ENCODE measurements around the gene RCL1. TPM values are rescaled to one million over a fixed set of nuclear protein-coding genes. Genes with fewer than 3 reads are reported as not detected.
"Not testable (repeated sequence)": the region's sequence is repeated elsewhere in the genome, so short reads cannot be mapped to it uniquely, and the experiment has no call there.

The RCL1 gene
- total RNA-seq, 5 donors from 2014 or later (not counting 1 experiment from before 2014, with no cell fraction given) = 22.0 to 38.7 (median 24.2) TPM

DNA sequence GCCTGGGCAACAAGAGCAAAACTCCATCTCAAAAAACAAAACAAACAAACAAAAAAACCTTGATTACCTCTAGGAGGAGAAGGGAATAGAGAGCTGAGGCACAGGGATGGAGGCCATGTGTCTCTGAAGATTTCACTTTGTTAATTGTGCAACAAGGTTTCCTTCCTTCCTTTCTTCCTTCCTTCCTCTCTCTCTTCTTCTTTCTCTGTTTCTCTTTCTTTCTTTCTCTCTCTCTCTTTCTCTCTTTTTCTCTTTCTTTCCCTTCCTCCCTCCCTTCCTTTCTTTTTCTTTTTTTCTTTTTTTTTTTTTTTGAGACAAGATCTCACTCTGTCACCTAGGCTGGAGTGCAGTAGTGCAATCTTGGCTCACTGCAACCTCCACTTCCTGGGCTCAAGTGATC is 38.2 kb upstream of the RCL1 start:
- not testable (repeated sequence) for H3K9me3 Mint-ChIP-seq; H3K27ac Mint-ChIP-seq; H3K36me3 Mint-ChIP-seq; H3K36me3 ChIP-seq (ENCODE audit: control insufficient read depth in 2 of 2, extremely low read depth in 1 of 2, insufficient read depth in 1 of 2, low read length in 1 of 2); H3K27me3 Mint-ChIP-seq; H3K4me3 Mint-ChIP-seq; H3K4me1 Mint-ChIP-seq; H3K4me3 ChIP-seq (ENCODE audit: control insufficient read depth in 1 of 2, extremely low read depth in 1 of 2, low read length in 1 of 2); H3K9me3 ChIP-seq; DNase-seq; H3K27me3 ChIP-seq (replicated peaks in 1 of 2; ENCODE audit: control insufficient read depth in 2 of 2, extremely low read depth in 1 of 2, insufficient read depth in 2 of 2, low read length in 1 of 2); ATAC-seq (replicated peaks in 1 of 4); H3K4me1 ChIP-seq (ENCODE audit: control insufficient read depth in 1 of 2, extremely low read depth in 1 of 2, insufficient read depth in 2 of 2, low read length in 2 of 2); H3K27ac ChIP-seq (ENCODE audit: low read length)
- ChIA-PET CTCF (interaction anchor here (0.5 to 1.6 kb wide), 4 partner anchors 8 to 234 kb away, joined by 3 to 10 read pairs (median 3); no protein-coding TSS in a partner anchor), POLR2A (interaction anchor here in 1 of 2 donors (0.6 kb wide), 1 partner anchor 16 kb away, joined by 3 read pairs; no protein-coding TSS in a partner anchor)

DNA sequence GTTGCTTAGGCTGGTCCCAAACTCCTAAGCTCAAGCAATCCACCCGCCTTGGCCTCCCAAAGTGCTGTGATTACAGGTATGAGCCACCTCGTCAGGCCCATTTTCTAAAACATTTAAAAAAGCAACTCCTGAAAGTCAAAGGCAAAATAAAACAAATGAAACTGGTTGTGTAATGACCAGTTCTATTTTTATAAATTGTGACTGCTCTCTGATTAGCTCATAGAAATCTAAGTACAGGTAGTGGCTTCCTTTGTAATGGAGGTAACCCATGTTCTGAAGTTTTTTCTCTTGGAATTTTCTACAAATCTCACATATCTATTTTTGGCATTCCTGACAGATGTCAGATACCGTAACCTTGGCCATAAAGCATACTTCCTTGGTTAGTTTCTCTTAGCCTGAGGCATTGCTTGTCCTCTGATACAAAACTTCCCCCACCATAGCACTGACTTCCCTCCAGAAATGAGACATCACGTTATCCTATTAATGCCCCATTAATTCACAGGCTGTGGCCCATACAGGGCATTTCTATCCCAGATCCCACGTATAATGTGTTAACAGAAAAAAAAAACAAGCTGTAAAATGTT is 37.6 kb upstream of the RCL1 start:
- ChIA-PET POLR2A (interaction anchor here in 1 of 2 donors (0.6 kb wide), 1 partner anchor 17 kb away, joined by 3 read pairs; no protein-coding TSS in a partner anchor), CTCF (interaction anchor here (0.5 to 1.4 kb wide), 6 partner anchors 9 to 233 kb away, joined by 3 to 10 read pairs (median 3); no protein-coding TSS in a partner anchor)
- no peak overlapping the region for H3K4me3 ChIP-seq (ENCODE audit: control insufficient read depth in 1 of 2, extremely low read depth in 1 of 2, low read length in 1 of 2)
- peaks cover 0 to 4% of the 10 kb centered on the region in 2 experiments for H3K4me1 ChIP-seq (ENCODE audit: control insufficient read depth in 1 of 2, extremely low read depth in 1 of 2, insufficient read depth in 2 of 2, low read length in 2 of 2)
- WGBS (ENCODE audit: insufficient coverage) = 75% methylated on average over 1 of the region's 5 CpGs
- H3K36me3 ChIP-seq (ENCODE audit: control insufficient read depth in 2 of 2, extremely low read depth in 1 of 2, insufficient read depth in 1 of 2, low read length in 1 of 2) = no peaks in the 10 kb centered on the region
- DNase-seq = no peak
- H3K36me3 Mint-ChIP-seq = no peaks in the 10 kb centered on the region
- peaks cover 0 to 6% of the 10 kb centered on the region in 2 experiments for H3K27me3 ChIP-seq (replicated peaks in 1 of 2; ENCODE audit: control insufficient read depth in 2 of 2, extremely low read depth in 1 of 2, insufficient read depth in 2 of 2, low read length in 1 of 2)
- no peak for ATAC-seq (replicated peaks in 1 of 4)
- no peaks in the 10 kb centered on the region for H3K27me3 Mint-ChIP-seq
- no peaks in the 10 kb centered on the region for H3K9me3 ChIP-seq
- H3K27ac Mint-ChIP-seq = no peak overlapping the region
- H3K27ac ChIP-seq (ENCODE audit: low read length) = no peak overlapping the region
- H3K4me1 Mint-ChIP-seq = peaks cover 2 to 7% (median 3%) of the 10 kb centered on the region in 3 donors
- no peak overlapping the region for H3K4me3 Mint-ChIP-seq
- H3K9me3 Mint-ChIP-seq = no peaks in the 10 kb centered on the region

DNA sequence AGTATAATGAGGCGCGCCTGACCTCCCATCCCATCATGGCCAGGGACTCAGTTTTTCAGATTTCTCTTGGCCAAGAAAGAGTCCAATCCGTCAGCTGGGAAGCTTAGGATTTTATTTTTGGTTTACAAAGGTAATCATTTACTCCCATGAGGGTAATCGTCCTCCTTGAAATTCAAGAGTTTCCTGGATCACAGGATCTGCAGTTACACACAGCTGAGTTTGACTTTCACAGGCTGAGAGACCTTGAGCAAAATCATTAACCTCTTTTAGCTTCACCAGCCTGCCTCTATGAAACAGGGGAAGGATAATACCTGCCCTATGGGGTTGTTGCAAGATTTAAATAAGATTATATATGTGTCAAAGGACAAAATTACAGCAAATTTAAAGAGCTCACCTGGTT is 36.3 kb upstream of the RCL1 start:
- H3K27me3 Mint-ChIP-seq = peaks cover 0 to under 1% of the 10 kb centered on the region in 2 donors
- Histone ChIP-seq H3K27me3 (replicated peaks in 1 of 2; ENCODE audit: control insufficient read depth in 2 of 2, extremely low read depth in 1 of 2, insufficient read depth in 2 of 2, low read length in 1 of 2) (peaks cover 0 to 6% of the 10 kb centered on the region in 2 experiments), H3K4me1 (ENCODE audit: control insufficient read depth in 1 of 2, extremely low read depth in 1 of 2, insufficient read depth in 2 of 2, low read length in 2 of 2) (peaks cover 0 to 4% of the 10 kb centered on the region in 2 experiments), H3K9me3 (no peaks in the 10 kb centered on the region), H3K4me3 (ENCODE audit: control insufficient read depth in 1 of 2, extremely low read depth in 1 of 2, low read length in 1 of 2) (no peak overlapping the region), H3K27ac (ENCODE audit: low read length) (no peak overlapping the region), H3K36me3 (ENCODE audit: control insufficient read depth in 2 of 2, extremely low read depth in 1 of 2, insufficient read depth in 1 of 2, low read length in 1 of 2) (no peaks in the 10 kb centered on the region)
- peaks cover 2 to 7% (median 3%) of the 10 kb centered on the region in 3 donors for H3K4me1 Mint-ChIP-seq
- H3K36me3 Mint-ChIP-seq = no peaks in the 10 kb centered on the region
- DNase-seq (no peak), ATAC-seq (replicated peaks in 1 of 4) (no peak)
- H3K9me3 Mint-ChIP-seq = no peaks in the 10 kb centered on the region
- no peak overlapping the region for H3K27ac Mint-ChIP-seq
- no peak overlapping the region for H3K4me3 Mint-ChIP-seq
- WGBS (ENCODE audit: insufficient coverage) = 100% methylated on average over 1 of the region's 4 CpGs
- CTCF ChIA-PET = interaction anchor here in 1 of 2 donors (1.1 to 1.4 kb wide), 2 partner anchors 11 to 828 kb away, joined by 3 to 4 read pairs; no protein-coding TSS in a partner anchor
- POLR2A ChIA-PET = no interaction called here

- H3K9me3 ChIP-seq = no peaks in the 10 kb centered on the region
- H3K36me3 ChIP-seq (ENCODE audit: control insufficient read depth in 2 of 2, extremely low read depth in 1 of 2, insufficient read depth in 1 of 2, low read length in 1 of 2) = no peaks in the 10 kb centered on the region
- H3K4me1 Mint-ChIP-seq = peaks cover 7 to 15% (median 12%) of the 10 kb centered on the region in 3 donors
- H3K36me3 Mint-ChIP-seq = no peaks in the 10 kb centered on the region
- H3K27ac Mint-ChIP-seq = no peak overlapping the region
- H3K4me1 ChIP-seq (ENCODE audit: control insufficient read depth in 1 of 2, extremely low read depth in 1 of 2, insufficient read depth in 2 of 2, low read length in 2 of 2) = peaks cover 3 to 14% of the 10 kb centered on the region in 2 experiments
- DNase-seq = no peak
- no peaks in the 10 kb centered on the region for H3K9me3 Mint-ChIP-seq
- ATAC-seq (replicated peaks in 1 of 4) = no peak
- peaks cover 0 to 11% of the 10 kb centered on the region in 2 experiments for H3K27me3 ChIP-seq (replicated peaks in 1 of 2; ENCODE audit: control insufficient read depth in 2 of 2, extremely low read depth in 1 of 2, insufficient read depth in 2 of 2, low read length in 1 of 2)
- H3K27ac ChIP-seq (ENCODE audit: low read length) = no peak overlapping the region
- peaks cover 0 to 3% of the 10 kb centered on the region in 2 donors for H3K27me3 Mint-ChIP-seq
- no peak overlapping the region for H3K4me3 ChIP-seq (ENCODE audit: control insufficient read depth in 1 of 2, extremely low read depth in 1 of 2, low read length in 1 of 2)
- WGBS (ENCODE audit: insufficient coverage) = no CpG with 5 or more reads among the region's 3 CpGs
- H3K4me3 Mint-ChIP-seq = no peak overlapping the region
- POLR2A ChIA-PET = interaction anchor here in 1 of 2 donors (0.7 kb wide), 1 partner anchor 29 kb away, joined by 5 read pairs; no protein-coding TSS in a partner anchor
- CTCF ChIA-PET = interaction anchor here (0.6 to 4.0 kb wide), 21 partner anchors 10 to 1721 kb away, joined by 3 to 30 read pairs (median 4); partner anchors contain the start of genes CD274 (in 1 of the 2), JAK2 (in 1 of the 2) and RCL1 (in 1 of the 2)
Measured at GRCh38 chr9:4760122-4760521, 32.6 kb upstream of the RCL1 start.

DNA sequence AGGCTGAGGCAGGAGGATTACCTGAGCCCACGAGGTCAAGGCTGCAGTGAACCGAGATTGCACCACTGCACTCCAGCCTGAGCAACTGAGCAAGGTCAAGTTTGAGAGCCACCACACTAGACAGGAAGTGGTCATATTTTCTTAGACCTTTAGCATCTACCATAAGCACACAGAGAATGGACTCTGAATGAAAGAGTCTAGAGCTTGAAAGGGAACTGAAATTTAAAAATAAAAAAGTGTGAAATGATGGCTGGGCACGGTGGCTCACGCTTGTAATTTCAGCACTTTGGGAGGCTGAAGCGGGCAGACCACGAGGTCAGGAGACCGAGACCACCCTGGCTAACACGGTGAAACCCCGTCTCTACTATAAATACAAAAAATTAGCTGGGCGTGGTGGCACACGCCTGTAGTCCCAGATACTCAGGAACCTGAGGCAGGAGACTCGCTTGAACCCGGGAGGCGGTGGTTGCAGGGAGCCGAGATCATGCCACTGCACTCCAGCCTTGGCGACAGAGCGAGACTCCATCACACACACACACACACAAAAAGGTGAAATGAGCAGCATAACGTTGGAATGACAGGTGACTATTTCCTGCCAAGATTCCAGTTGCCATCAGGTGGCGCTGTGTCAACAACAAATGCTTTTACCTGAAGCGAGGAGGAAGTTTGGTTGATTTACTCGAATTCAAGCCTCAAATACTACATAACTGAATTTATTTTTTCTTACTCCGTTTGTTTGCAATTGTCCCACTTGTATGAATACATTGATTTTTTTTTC is 30.4 kb upstream of the RCL1 start:
- no peaks in the 10 kb centered on the region for H3K36me3 ChIP-seq (ENCODE audit: control insufficient read depth in 2 of 2, extremely low read depth in 1 of 2, insufficient read depth in 1 of 2, low read length in 1 of 2)
- WGBS (ENCODE audit: insufficient coverage) = 29% methylated on average over 9 of the region's 22 CpGs
- H3K4me3 Mint-ChIP-seq = peak overlapping the region; percentile 25 to 46 (median 39)
- ChIA-PET POLR2A (interaction anchor here in 1 of 2 donors (0.6 kb wide), 1 partner anchor 16 kb away, joined by 3 read pairs; no protein-coding TSS in a partner anchor), CTCF (interaction anchor here (0.5 to 4.0 kb wide), 19 partner anchors 9 to 938 kb away, joined by 3 to 30 read pairs (median 3); partner anchors contain the start of genes RCL1 (in 2 of the 2) and AK3 (in 1 of the 2))
- H3K4me3 ChIP-seq (ENCODE audit: control insufficient read depth in 1 of 2, extremely low read depth in 1 of 2, low read length in 1 of 2) = no peak overlapping the region
- peak; percentile 71 to 89 (median 79) for ATAC-seq (replicated peaks in 1 of 4)
- peak; percentile 54 to 90 (median 73) for DNase-seq
- H3K27me3 Mint-ChIP-seq = peaks cover 0 to 3% of the 10 kb centered on the region in 2 donors
- no peaks in the 10 kb centered on the region for H3K36me3 Mint-ChIP-seq
- H3K4me1 ChIP-seq (ENCODE audit: control insufficient read depth in 1 of 2, extremely low read depth in 1 of 2, insufficient read depth in 2 of 2, low read length in 2 of 2) = peaks cover 3 to 14% of the 10 kb centered on the region in 2 experiments
- no peaks in the 10 kb centered on the region for H3K9me3 Mint-ChIP-seq
- peak overlapping the region in 1 of 2 donors; percentile 20 for H3K27ac Mint-ChIP-seq
- peaks cover 7 to 15% (median 12%) of the 10 kb centered on the region in 3 donors for H3K4me1 Mint-ChIP-seq
- H3K27ac ChIP-seq (ENCODE audit: low read length) = no peak overlapping the region
- peaks cover 0 to 11% of the 10 kb centered on the region in 2 experiments for H3K27me3 ChIP-seq (replicated peaks in 1 of 2; ENCODE audit: control insufficient read depth in 2 of 2, extremely low read depth in 1 of 2, insufficient read depth in 2 of 2, low read length in 1 of 2)
- no peaks in the 10 kb centered on the region for H3K9me3 ChIP-seq
